Coronary artery (tissue), 2 donors: Measurements from ENCODE around the gene DCAF6.
"Not testable (repeated sequence)": the region's sequence is repeated elsewhere in the genome, so short reads cannot be mapped to it uniquely, and the experiment has no call there.

Experiments used
- DNase-seq: peaks from one replicate; pipeline ENCODE4 v3.0.0-alpha.2; 2017; ENCODE audit warnings: low spot score
- H3K27ac ChIP-seq, 2 donors: fragments of 200-600 bp; sonication (generic); one replicate each; pipeline ENCODE4 v1.5.1; 2016 to 2019
- H3K4me3 ChIP-seq: fragments of 200-600 bp; sonication (generic); 2 replicates; pipeline ENCODE4 v1.5.1; 2016; ENCODE audit warnings: mild to moderate bottlenecking, moderate library complexity
- TF ChIP-seq, protein P1 (sequence below): fragments of 200-600 bp; sonication (generic); IDR thresholded peaks from one replicate; pipeline ENCODE4 v1.5.1; 2019; ENCODE audit warnings: antibody characterized with exemption

The DCAF6 gene

DNA sequence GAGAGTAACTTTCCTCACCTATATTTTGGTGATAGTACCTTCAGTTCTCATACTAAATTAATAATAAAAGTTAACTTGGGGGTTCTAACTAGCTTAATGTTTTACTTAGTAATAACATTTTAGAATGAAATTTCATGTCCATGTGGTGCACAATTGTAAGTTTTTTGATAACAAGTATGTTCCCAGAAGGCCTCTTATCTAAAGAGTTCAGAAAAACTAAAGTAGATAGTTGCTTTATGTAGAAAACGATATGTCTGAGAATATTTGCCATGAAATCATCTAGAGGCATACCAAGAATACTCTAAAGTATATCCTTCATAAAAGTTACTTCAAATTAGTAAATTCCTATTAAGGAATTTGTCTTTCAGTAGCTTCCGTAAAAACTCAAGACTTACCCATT lies 12.4 kb upstream of the DCAF6 start:
- Histone ChIP-seq H3K4me3 (no peak overlapping the region), H3K27ac (no peak overlapping the region)
- DNase-seq: no peak
- TF ChIP-seq, protein P1, sequence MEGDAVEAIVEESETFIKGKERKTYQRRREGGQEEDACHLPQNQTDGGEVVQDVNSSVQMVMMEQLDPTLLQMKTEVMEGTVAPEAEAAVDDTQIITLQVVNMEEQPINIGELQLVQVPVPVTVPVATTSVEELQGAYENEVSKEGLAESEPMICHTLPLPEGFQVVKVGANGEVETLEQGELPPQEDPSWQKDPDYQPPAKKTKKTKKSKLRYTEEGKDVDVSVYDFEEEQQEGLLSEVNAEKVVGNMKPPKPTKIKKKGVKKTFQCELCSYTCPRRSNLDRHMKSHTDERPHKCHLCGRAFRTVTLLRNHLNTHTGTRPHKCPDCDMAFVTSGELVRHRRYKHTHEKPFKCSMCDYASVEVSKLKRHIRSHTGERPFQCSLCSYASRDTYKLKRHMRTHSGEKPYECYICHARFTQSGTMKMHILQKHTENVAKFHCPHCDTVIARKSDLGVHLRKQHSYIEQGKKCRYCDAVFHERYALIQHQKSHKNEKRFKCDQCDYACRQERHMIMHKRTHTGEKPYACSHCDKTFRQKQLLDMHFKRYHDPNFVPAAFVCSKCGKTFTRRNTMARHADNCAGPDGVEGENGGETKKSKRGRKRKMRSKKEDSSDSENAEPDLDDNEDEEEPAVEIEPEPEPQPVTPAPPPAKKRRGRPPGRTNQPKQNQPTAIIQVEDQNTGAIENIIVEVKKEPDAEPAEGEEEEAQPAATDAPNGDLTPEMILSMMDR: no peak

DNA sequence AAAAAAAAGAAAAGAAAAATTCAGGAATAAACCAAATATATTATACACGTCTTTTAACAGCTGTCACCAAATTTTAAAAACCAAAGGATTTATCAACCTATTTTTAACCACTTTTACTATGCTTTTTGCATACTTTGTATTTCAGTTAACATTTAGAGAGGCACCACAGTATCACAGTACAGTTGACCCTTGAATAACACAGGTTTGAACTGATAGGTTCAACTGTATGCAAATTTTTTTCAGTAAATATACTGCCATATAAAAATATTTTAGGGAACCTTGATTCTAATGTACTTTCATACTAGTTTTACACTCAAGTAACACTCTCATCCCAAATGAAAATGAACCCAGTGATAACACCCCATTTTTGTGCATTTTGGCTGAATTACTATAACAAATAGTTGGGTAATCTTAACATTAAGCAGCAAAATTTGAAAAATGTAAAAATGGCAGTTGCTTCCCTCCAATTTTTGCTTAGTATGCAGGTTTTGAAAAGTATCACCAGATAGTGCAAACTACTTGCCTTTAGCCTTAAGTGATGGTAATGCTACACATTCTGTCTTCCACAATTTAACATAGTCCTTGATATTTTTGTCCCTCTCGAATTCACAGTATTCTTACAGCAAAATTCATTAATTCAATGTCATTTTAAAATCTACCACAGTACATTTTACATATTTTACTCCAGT lies 11.8 kb upstream of the DCAF6 start:
- DNase-seq: no peak

DNA sequence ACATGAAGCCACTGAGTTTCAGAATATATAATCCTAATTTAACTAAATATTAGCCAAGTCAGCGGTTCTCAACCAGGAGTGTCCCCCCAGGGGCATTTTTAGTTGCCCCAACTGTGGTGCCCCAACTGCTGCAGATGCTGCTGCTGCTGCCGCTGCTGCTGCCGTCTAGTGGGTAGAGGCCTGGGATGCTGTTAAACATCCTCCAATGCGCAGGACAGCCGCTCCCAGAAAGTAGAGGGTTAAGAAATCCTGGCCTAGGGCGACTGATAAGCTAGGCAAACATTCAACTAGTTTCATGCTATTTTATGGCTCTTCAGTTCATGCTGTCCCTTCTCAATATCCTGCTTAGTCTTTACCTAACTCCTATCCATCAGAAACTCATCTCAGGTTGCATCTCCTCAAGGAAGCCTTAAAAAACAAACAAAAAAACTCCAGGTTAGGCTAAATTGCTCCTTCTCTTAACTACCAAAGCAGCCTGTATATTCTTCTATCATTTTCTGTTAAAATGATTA lies 9.9 kb upstream of the DCAF6 start:
- no peak for DNase-seq
- TF ChIP-seq, protein P1: no peak
- Histone ChIP-seq H3K27ac (no peak overlapping the region), H3K4me3 (no peak overlapping the region)

More for the DNA sequence above, 11.8 kb upstream of the DCAF6 start:
- Histone ChIP-seq H3K27ac (no peak overlapping the region), H3K4me3 (no peak overlapping the region)
- TF ChIP-seq, protein P1: no peak

DNA sequence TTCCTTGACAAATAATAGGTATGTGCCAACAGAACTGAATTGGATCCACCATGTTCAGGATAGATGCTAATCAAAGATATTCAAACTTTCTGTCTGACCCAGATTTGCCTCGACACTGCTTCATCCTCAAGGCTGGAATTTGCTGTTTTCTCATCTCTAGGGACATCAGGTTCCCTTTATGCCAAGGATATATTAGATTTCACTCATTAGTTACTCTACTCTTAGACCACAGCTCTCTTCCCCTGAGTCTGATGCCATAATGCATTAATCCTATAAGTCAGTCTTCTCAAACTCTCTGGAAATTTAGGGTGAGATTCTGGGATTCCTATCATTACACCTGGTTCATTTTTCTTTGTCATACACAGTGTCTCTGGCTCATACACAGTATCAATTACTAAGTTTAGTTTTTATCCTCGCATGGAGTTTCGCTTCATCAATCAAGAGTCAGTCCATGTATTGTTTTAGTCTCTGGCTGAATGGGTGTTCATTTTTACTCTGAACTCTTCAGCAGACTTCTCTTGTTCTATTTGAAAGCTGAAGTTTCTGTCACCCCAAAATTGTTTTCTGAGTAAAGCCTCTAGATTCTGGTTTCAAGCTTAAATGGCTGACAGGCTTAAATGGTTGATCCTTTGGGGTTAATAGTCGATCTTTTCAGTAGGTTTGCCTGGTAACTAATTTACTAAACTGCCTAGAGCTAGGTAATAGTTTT lies 9.3 kb upstream of the DCAF6 start:
- Histone ChIP-seq H3K27ac (no peak overlapping the region), H3K4me3 (no peak overlapping the region)
- TF ChIP-seq, protein P1: no peak
- no peak for DNase-seq

DNA sequence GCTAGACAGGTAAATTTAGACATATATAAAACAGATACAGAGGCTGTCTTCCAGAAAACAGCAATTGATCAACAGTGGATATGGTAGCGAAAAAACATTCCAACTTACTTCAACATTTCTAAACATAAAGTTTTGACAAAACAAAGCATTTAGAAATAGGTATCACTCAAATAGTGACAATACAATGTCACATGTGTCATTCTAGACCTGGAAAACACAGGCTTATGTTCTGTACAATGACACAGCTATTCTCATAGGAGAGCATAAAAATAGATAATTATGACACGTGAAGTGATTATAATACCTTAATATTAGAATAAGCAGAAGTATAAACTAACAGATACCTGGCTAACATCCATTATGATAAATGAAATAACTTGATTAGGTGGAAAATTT lies 8.0 kb upstream of the DCAF6 start:
- Histone ChIP-seq H3K27ac (no peak overlapping the region), H3K4me3 (no peak overlapping the region)
- DNase-seq: no peak
- TF ChIP-seq, protein P1: no peak

DNA sequence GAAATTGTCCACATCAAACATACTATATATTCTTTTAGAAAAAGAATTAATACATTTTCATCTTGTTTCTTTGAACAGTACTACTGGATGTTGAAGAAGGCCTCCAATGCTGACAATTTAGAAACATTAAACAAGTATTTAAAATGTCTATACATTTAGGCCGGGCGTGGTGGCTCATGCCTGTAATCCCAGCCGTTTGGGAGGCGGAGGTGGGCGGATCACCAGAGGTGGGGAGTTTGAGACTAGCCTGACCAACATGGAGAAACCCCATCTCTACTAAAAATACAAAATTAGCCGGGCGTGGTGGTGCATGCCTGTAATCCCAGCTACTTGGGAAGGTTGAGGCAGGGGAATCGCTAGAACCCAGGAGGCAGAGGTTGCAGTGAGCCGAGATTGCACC lies 7.6 kb upstream of the DCAF6 start:
- not testable (repeated sequence) for H3K4me3 ChIP-seq, H3K27ac ChIP-seq, DNase-seq

DNA sequence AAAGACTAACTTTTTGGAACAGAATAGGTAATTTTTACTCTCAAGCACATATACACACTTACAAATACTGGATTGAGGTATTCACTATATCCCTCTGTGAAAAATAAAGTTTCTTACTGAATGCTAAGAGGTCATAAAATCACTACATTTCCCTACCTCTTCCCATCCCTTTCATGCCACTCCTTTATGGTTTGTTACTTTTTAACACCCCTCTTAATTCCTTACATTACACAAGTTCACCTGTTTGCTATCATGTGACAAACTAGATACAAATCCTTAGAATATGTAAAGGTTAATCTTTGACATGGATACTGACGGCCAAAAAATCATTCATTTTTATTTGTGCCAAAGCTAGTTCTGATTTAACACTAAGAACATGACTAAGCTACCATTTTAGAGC lies 6.8 kb upstream of the DCAF6 start:
- TF ChIP-seq, protein P1: no peak
- no peak for DNase-seq
- Histone ChIP-seq H3K27ac (no peak overlapping the region), H3K4me3 (no peak overlapping the region)
